Ascending aorta (tissue), 2 donors: ENCODE results near the gene FHIT. TPM values are rescaled to one million over a fixed set of nuclear protein-coding genes. Genes with fewer than 3 reads are reported as not detected.
"Not testable (repeated sequence)": the region's sequence is repeated elsewhere in the genome, so short reads cannot be mapped to it uniquely, and the experiment has no call there.

Experiments
- DNase-seq, 2 donors: peaks; one replicate each; pipeline ENCODE4 v3.0.0-alpha.2; 2019; ENCODE audit warnings: low spot score in 2 of 2
- H3K27ac ChIP-seq, 2 donors: fragments of 200-600 bp; sonication (generic); one replicate each; pipeline ENCODE4 v1.5.1; 2016 to 2017; ENCODE audit warnings: mild to moderate bottlenecking in 1 of 2
- H3K27me3 ChIP-seq: fragments of 200-600 bp; sonication (generic); one replicate; pipeline ENCODE4 v1.5.1; 2017
- H3K36me3 ChIP-seq, 2 donors: fragments of 200-600 bp; sonication (generic); one replicate each; pipeline ENCODE4 v1.5.1; 2016
- H3K4me1 ChIP-seq, 2 donors: fragments of 200-600 bp; sonication (generic); one replicate each; pipeline ENCODE4 v1.5.1; 2016 to 2017; ENCODE audit warnings: mild to moderate bottlenecking in 1 of 2
- H3K4me3 ChIP-seq, 2 donors: fragments of 200-600 bp; sonication (generic); one replicate each; pipeline ENCODE4 v1.5.1; 2016 to 2017; ENCODE audit warnings: mild to moderate bottlenecking in 1 of 2
- H3K9me3 ChIP-seq, 2 donors: fragments of 200-600 bp; sonication (generic); one replicate each; pipeline ENCODE4 v1.5.1; 2016
- intact Hi-C: fragments of 100-400 bp; cut with DNase I; formaldehyde crosslinking; loops from one replicate; pipeline ENCODE4 v1.15.1; 2023
- total RNA-seq: library from RNA; depleted of rRNA; stranded (reverse); fragments of >200 nt; gene quantifications from one replicate; pipeline ENCODE4 v1.1.0, GENCODE V29; 2016
- TF ChIP-seq, protein P1 (sequence below), 3 experiments: fragments of 200-600 bp in 2 of 3; fragments of 450-650 bp in 1 of 3; sonication (generic) in 2 of 3; IDR thresholded peaks; one replicate each; pipeline ENCODE4 v1.5.1; 2016 to 2019; ENCODE audit warnings: antibody characterized with exemption in 3 of 3, mild to moderate bottlenecking in 1 of 3, moderate library complexity in 1 of 3

FHIT gene
- total RNA-seq, 1 donor from 2014 or later: 0.21 TPM

DNA sequence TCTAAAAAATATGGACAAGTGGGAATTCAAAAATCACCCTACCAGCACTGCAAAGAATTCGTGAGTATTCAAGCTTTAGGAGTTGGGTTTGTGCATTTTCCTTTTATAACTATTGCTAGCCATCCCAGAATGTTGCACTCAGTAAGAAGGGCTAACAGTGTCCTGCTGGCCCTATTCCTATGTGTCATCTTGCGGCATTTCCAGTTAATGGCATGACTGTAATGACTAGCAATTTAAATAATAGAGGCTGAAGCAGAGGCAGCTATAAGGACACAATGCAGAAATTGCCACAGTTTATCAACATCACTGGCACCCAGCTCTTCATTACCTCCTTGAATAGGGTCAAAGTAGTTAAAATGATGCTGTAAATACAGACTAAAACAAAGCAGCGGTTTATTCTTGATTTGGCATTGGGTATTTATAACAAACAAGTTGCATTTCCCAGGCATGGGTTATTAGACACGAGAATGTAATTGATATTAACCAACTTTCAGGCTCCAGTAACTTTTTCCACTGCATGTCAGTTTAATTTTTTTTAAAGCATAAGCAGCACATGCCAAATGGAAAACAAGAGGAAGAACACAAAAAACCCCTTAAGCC, 177.6 kb downstream of the FHIT start:
- Histone ChIP-seq H3K27ac (no peak overlapping the region), H3K27me3 (no peaks in the 10 kb centered on the region), H3K9me3 (no peaks in the 10 kb centered on the region), H3K36me3 (no peaks in the 10 kb centered on the region), H3K4me1 (no peaks in the 10 kb centered on the region), H3K4me3 (no peak overlapping the region)
- DNase-seq: no peak
- intact Hi-C loops: no loop called here
- TF ChIP-seq, protein P1, sequence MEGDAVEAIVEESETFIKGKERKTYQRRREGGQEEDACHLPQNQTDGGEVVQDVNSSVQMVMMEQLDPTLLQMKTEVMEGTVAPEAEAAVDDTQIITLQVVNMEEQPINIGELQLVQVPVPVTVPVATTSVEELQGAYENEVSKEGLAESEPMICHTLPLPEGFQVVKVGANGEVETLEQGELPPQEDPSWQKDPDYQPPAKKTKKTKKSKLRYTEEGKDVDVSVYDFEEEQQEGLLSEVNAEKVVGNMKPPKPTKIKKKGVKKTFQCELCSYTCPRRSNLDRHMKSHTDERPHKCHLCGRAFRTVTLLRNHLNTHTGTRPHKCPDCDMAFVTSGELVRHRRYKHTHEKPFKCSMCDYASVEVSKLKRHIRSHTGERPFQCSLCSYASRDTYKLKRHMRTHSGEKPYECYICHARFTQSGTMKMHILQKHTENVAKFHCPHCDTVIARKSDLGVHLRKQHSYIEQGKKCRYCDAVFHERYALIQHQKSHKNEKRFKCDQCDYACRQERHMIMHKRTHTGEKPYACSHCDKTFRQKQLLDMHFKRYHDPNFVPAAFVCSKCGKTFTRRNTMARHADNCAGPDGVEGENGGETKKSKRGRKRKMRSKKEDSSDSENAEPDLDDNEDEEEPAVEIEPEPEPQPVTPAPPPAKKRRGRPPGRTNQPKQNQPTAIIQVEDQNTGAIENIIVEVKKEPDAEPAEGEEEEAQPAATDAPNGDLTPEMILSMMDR (IDR thresholded peaks at IDR 0.05): no peak

DNA sequence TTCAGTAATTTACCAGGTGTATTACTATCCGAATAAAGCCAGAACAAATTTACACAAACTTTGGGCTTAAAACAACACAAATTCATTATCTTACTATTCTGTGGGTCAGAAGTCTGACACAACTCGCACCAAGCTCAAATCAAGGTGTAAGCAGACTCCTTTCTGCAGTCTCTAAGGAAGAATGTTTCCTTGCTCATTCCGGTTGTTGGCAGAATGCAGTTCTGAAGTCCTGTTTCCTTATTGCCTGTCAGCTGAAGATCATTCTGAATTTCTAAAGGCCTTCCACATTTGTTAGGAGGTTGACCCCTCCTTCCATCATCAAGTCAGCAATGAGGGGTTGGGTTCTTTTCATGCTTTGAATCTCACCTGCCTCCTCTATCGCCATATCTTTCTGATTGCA, 183.2 kb downstream of the FHIT start:
- Histone ChIP-seq H3K9me3 (no peaks in the 10 kb centered on the region), H3K36me3 (no peaks in the 10 kb centered on the region), H3K27ac (no peak overlapping the region), H3K4me1 (no peaks in the 10 kb centered on the region), H3K4me3 (no peak overlapping the region), H3K27me3 (no peaks in the 10 kb centered on the region)
- TF ChIP-seq, protein P1 (IDR thresholded peaks at IDR 0.05): no peak
- intact Hi-C loops: no loop called here
- no peak for DNase-seq

DNA sequence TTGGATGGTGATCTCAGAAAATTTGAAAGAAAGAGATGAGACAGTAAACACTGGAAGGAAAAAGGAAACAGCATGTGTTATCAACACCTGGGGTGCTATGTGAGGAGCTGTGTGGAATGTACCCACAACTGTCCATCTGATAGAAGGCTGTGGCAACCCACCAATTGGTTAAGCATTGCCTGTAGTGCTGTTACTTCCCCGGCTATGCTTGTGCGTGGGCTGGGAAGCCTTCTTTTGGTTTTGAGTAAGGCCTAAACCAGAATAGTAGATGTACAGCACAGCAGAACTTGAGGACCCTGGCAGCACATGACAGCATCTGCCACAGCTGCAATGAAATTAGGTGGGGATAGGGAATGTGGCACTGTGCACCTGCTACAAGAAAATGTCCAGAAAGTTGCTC, 184.5 kb downstream of the FHIT start:
- no peaks in the 10 kb centered on the region for H3K9me3 ChIP-seq
- H3K36me3 ChIP-seq: no peaks in the 10 kb centered on the region
- no peaks in the 10 kb centered on the region for H3K27me3 ChIP-seq
- intact Hi-C loops: no loop called here
- H3K27ac ChIP-seq: no peak overlapping the region
- H3K4me3 ChIP-seq: no peak overlapping the region
- no peaks in the 10 kb centered on the region for H3K4me1 ChIP-seq
- TF ChIP-seq, protein P1 (IDR thresholded peaks at IDR 0.05): no peak
- DNase-seq: no peak

DNA sequence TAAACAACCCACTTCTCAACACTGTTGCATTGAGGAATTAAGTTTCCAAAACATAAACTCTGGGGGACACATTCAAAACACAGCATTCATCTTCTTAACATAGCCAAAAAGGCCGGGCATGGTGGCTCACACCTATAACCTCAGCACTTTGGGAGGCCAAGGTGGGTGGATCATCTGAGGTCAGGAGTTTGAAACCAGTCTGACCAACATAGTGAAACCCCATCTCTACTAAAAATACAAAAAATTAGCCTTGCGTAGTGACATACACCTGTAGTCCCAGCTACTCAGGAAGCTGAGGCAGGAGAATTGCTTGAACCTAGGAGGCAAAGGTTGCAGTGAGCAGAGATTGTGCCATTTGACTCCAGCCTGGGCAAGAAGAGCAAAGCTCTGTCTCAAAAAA, 185.0 kb downstream of the FHIT start:
- H3K9me3 ChIP-seq, H3K36me3 ChIP-seq, DNase-seq, H3K27ac ChIP-seq, H3K4me1 ChIP-seq, H3K4me3 ChIP-seq, intact Hi-C loops, H3K27me3 ChIP-seq: not testable (repeated sequence)

DNA sequence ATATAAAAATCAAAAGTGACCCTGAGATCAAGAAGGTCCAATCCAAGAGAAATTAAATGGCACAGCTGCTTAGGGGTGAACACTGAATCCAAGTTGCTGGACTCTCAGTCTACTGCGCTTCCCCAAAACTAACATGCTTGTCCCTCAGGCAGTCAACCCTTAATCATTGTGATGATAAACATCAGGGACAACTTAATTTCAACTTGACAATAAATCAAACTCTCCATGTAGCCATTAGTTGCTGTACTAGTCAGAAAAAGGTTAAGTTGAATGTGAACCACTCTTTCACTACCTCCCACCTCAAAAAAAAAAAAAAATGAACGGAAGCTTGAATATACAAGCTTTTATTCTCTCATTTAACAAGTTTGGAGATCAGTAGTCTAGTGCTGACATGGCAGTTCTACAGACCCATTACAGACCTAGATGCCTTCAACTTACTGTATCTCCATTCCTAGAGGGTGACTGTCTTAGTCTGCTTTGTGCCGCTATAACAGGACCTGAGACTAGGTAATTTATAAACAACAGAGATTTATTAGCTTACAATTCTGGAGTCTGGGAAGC, 185.7 kb downstream of the FHIT start:
- Histone ChIP-seq H3K9me3 (no peaks in the 10 kb centered on the region), H3K27me3 (no peaks in the 10 kb centered on the region), H3K36me3 (no peaks in the 10 kb centered on the region), H3K4me1 (no peaks in the 10 kb centered on the region), H3K27ac (no peak overlapping the region), H3K4me3 (no peak overlapping the region)
- intact Hi-C loops: no loop called here
- TF ChIP-seq, protein P1 (IDR thresholded peaks at IDR 0.05): no peak
- DNase-seq: no peak

DNA sequence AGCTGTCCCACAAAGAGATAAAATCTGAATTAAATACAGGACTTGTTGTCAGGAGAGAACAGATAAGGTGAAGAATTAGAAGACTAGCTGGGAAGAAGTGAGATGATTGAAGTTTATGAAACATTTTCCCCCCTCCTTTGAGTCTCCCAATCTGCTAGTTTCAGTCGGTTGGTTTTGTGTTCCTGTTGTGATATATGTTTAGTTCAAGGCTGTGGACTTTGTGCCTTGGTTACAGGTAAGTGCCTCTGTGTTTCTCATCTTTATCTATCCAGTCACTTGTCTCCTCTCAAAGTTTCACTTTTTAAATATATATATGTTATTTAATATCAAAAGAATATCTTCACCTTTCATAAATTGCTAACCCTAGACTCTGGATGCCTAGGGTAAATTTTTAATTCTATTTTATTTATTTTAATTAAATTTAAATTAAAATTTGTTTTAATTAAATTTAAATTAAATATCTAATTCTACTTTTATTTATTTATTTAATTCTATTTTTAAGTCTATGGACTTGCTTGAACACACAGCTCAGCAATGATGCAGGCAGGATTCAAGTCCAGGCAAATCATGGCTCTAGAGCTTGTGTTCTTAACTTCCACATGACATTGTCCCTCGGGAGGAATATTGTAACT, 190.0 kb downstream of the FHIT start:
- H3K9me3 ChIP-seq: no peaks in the 10 kb centered on the region
- H3K4me3 ChIP-seq: no peak overlapping the region
- intact Hi-C loops: no loop called here
- DNase-seq: no peak
- TF ChIP-seq, protein P1 (IDR thresholded peaks at IDR 0.05): no peak
- no peaks in the 10 kb centered on the region for H3K36me3 ChIP-seq
- H3K27ac ChIP-seq: no peak overlapping the region
- H3K27me3 ChIP-seq: no peaks in the 10 kb centered on the region
- no peaks in the 10 kb centered on the region for H3K4me1 ChIP-seq
